Measurements from ENCODE around the gene NDFIP1. TPM values are rescaled to one million over a fixed set of nuclear protein-coding genes. Genes with fewer than 3 reads are reported as not detected.

Gene NDFIP1
- total RNA-seq, 1 experiment from 2014 or later: 33.5 TPM

DNA sequence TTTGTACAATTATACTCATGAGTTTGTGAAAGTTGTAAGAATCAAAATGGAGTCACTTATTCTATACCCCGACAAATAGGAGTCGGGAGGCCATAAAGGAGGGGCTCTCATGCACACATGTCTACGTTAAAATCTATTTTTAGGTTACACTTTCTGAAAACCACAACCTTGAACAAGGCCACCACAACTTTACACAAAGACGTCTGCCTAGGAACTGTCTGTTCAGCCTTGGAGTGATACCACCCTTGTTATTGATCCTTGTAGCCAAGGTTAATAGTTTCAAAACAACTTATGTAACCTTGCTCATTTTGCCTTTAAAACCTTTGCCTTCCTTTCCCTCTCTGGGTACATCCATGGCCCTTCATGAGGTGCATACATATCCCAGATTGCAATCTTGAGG lies 4.1 kb upstream of the NDFIP1 start:
- TF ChIP-seq EZH2phosphoT487 (IDR thresholded peaks at IDR 0.05; ENCODE audit: borderline replicate concordance, low read length): no peak
- TF ChIP-seq, protein P1, sequence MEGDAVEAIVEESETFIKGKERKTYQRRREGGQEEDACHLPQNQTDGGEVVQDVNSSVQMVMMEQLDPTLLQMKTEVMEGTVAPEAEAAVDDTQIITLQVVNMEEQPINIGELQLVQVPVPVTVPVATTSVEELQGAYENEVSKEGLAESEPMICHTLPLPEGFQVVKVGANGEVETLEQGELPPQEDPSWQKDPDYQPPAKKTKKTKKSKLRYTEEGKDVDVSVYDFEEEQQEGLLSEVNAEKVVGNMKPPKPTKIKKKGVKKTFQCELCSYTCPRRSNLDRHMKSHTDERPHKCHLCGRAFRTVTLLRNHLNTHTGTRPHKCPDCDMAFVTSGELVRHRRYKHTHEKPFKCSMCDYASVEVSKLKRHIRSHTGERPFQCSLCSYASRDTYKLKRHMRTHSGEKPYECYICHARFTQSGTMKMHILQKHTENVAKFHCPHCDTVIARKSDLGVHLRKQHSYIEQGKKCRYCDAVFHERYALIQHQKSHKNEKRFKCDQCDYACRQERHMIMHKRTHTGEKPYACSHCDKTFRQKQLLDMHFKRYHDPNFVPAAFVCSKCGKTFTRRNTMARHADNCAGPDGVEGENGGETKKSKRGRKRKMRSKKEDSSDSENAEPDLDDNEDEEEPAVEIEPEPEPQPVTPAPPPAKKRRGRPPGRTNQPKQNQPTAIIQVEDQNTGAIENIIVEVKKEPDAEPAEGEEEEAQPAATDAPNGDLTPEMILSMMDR (conservative IDR thresholded peaks at IDR 0.05; ENCODE audit: low read depth, low read length): no peak
- no peak for TF ChIP-seq EZH2 (IDR thresholded peaks at IDR 0.05; ENCODE audit: low read length, unreplicated experiment)
- ATAC-seq (no peak), DNase-seq (no peak)
- Histone ChIP-seq H3K4me2 (ENCODE audit: low read length) (no peak overlapping the region), H3K9me3 (ENCODE audit: low read length) (no peaks in the 10 kb centered on the region), H3K79me2 (ENCODE audit: low read length) (peaks cover 8% of the 10 kb centered on the region), H3K9me2 (replicated peaks; ENCODE audit: low read length) (no peaks in the 10 kb centered on the region), H3F3A (ENCODE audit: low read length, unreplicated experiment) (no peaks in the 10 kb centered on the region), H3K27ac (ENCODE audit: low read length) (no peak overlapping the region), H4K20me1 (ENCODE audit: low read length) (no peaks in the 10 kb centered on the region), H3K9ac (ENCODE audit: low read length) (no peak overlapping the region), H2AFZ (ENCODE audit: low read length) (no peak overlapping the region), H3K4me3 (ENCODE audit: low read length) (no peak overlapping the region), H3K4me1 (ENCODE audit: insufficient read depth, low read length) (peaks cover 3% of the 10 kb centered on the region), H3K27me3 (ENCODE audit: low read length) (no peaks in the 10 kb centered on the region), H3K36me3 (ENCODE audit: low read depth, low read length) (no peaks in the 10 kb centered on the region)
- intact Hi-C loops (cut with micrococcal nuclease): no loop called here
- no TSS peak for BruUV-seq (replicated peaks)
- ChIA-PET CTCF (no interaction called here), POLR2A (ENCODE audit: unreplicated experiment) (no interaction called here)

DNA sequence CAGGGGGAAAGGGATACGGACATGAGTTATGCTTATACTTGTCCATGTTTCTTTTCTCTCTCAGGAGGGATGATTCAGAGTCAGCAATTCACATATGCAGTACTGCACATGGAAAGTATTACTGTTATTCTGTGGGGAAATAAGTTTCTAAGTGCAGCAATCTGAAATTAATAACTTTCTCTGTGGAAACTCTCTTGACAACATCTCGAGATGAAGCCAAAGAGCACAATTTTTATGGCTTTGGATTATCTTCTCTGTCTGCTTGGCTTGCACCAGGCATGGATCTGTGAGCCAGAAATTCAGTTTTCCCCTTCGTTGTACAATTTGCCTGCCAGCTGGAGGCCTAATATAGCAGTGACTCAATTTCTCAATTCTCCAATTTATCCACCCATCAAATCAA lies 2.5 kb upstream of the NDFIP1 start:
- H3K4me2 ChIP-seq (ENCODE audit: low read length): no peak overlapping the region
- H2AFZ ChIP-seq (ENCODE audit: low read length): no peak overlapping the region
- peaks cover 10% of the 10 kb centered on the region for H3K4me1 ChIP-seq (ENCODE audit: insufficient read depth, low read length)
- intact Hi-C loops (cut with micrococcal nuclease): loop anchor here (5.0 kb wide), 2 partner anchors 36 to 49 kb away; no protein-coding TSS in a partner anchor
- H3K4me3 ChIP-seq (ENCODE audit: low read length): no peak overlapping the region
- H3F3A ChIP-seq (ENCODE audit: low read length, unreplicated experiment): no peaks in the 10 kb centered on the region
- no peak overlapping the region for H3K27ac ChIP-seq (ENCODE audit: low read length)
- POLR2A ChIA-PET (ENCODE audit: unreplicated experiment): no interaction called here
- H3K27me3 ChIP-seq (ENCODE audit: low read length): no peaks in the 10 kb centered on the region
- no peaks in the 10 kb centered on the region for H3K36me3 ChIP-seq (ENCODE audit: low read depth, low read length)
- no peaks in the 10 kb centered on the region for H3K9me3 ChIP-seq (ENCODE audit: low read length)
- no peaks in the 10 kb centered on the region for H3K9me2 ChIP-seq (replicated peaks; ENCODE audit: low read length)
- no peak for TF ChIP-seq EZH2 (IDR thresholded peaks at IDR 0.05; ENCODE audit: low read length, unreplicated experiment)
- TF ChIP-seq, protein P1 (conservative IDR thresholded peaks at IDR 0.05; ENCODE audit: low read depth, low read length): no peak
- no peak for TF ChIP-seq EZH2phosphoT487 (IDR thresholded peaks at IDR 0.05; ENCODE audit: borderline replicate concordance, low read length)
- no TSS peak for BruUV-seq (replicated peaks)
- no peak for DNase-seq
- no peak overlapping the region for H3K9ac ChIP-seq (ENCODE audit: low read length)
- H4K20me1 ChIP-seq (ENCODE audit: low read length): no peaks in the 10 kb centered on the region
- peaks cover 24% of the 10 kb centered on the region for H3K79me2 ChIP-seq (ENCODE audit: low read length)
- no peak for ATAC-seq
- CTCF ChIA-PET: no interaction called here

DNA sequence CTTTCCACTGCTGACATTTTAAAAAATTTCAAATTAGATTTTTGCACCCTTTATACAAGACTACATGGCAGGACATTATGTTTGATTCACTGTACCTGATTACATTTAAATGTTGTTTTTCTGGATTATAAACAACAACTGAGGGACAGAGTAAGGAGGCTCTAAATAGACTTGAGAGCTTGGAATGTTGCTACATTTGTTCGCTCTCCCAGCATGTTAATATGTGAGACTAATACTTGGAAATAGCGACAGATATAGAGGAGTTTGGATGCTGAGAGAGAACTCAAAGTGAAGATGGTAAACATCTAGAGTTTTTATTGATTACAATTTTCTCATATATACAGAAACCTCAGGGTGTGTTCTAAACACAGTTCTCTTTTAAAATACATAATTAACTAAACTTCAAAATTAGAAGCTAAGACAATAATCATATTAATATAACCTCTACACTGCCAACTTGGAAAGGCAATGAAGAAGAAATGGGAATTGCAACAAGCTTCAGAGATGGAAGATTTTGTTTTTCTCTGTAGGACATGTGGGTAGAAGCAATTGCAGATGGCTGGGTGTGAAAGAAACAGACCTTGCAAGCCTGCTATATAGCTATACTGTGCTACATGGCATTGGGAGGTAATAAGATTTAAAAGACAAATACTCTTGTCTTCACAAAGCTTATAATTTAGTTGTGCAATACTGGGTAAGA lies 1.4 kb upstream of the NDFIP1 start:
- no peaks in the 10 kb centered on the region; the same call in 1 of the 2 replicates for H3K36me3 ChIP-seq (ENCODE audit: low read depth, low read length)
- H3K4me2 ChIP-seq (ENCODE audit: low read length): no peak overlapping the region
- no TSS peak for BruUV-seq (replicated peaks)
- no peaks in the 10 kb centered on the region for H4K20me1 ChIP-seq (ENCODE audit: low read length)
- H3K27ac ChIP-seq (ENCODE audit: low read length): no peak overlapping the region
- no peaks in the 10 kb centered on the region for H3K9me3 ChIP-seq (ENCODE audit: low read length)
- H3F3A ChIP-seq (ENCODE audit: low read length, unreplicated experiment): no peaks in the 10 kb centered on the region
- peaks cover 35% of the 10 kb centered on the region for H3K79me2 ChIP-seq (ENCODE audit: low read length)
- peaks cover 11% of the 10 kb centered on the region for H3K4me1 ChIP-seq (ENCODE audit: insufficient read depth, low read length)
- TF ChIP-seq, protein P1 (conservative IDR thresholded peaks at IDR 0.05; ENCODE audit: low read depth, low read length): no peak
- TF ChIP-seq EZH2 (IDR thresholded peaks at IDR 0.05; ENCODE audit: low read length, unreplicated experiment) (no peak), EZH2phosphoT487 (IDR thresholded peaks at IDR 0.05; ENCODE audit: borderline replicate concordance, low read length) (no peak)
- intact Hi-C loops (cut with micrococcal nuclease): loop anchor here (5.0 kb wide), 2 partner anchors 35 to 50 kb away; no protein-coding TSS in a partner anchor
- DNase-seq (no peak), ATAC-seq (no peak)
- H3K9me2 ChIP-seq (replicated peaks; ENCODE audit: low read length): no peaks in the 10 kb centered on the region
- H3K27me3 ChIP-seq (ENCODE audit: low read length): no peaks in the 10 kb centered on the region
- H2AFZ ChIP-seq (ENCODE audit: low read length): no peak overlapping the region
- H3K4me3 ChIP-seq (ENCODE audit: low read length): no peak overlapping the region
- no peak overlapping the region for H3K9ac ChIP-seq (ENCODE audit: low read length)
- POLR2A ChIA-PET (ENCODE audit: unreplicated experiment): no interaction called here
- CTCF ChIA-PET: no interaction called here

All from PC-3 (cell line).